ENCODE results near the gene TMPRSS2. TPM values are rescaled to one million over a fixed set of nuclear protein-coding genes. Genes with fewer than 3 reads are reported as not detected.

The TMPRSS2 gene
- total RNA-seq, 2 experiments from 2014 or later = not detected

DNA sequence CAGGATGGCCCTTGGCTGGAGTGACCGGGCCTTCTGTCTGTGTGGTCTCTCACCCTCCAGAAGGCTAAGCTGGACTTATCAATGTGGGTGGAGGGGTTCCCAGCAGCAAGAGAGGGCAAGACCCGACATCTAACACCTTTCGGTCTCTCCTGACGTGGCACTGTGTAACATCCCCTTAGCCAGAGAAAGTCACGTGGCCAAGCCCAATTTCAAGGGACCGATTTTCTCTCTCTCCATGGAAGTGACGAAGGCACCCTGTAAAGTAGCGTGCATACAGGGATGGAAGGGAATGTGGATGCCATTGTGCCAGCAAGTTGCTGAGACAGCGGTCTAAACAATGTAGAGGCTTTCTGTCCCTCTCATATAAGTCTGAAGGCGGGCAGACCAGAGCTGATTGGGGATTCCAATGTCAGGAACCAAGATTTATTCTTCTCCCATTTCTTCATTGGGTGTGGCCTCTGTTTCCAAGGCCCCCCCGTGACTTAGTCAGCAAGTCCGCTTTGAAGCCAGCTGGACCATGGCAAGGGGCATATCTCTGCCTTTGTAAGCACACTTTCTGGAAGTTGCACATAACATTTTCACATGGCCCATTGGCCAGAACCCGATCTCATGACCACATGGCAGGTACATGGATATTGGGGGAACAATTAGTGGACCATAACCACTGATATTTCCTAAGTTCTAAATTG is 69.4 kb downstream of the TMPRSS2 start:
- H3K4me3 Mint-ChIP-seq = no peak overlapping the region
- TF ChIP-seq, protein P1, sequence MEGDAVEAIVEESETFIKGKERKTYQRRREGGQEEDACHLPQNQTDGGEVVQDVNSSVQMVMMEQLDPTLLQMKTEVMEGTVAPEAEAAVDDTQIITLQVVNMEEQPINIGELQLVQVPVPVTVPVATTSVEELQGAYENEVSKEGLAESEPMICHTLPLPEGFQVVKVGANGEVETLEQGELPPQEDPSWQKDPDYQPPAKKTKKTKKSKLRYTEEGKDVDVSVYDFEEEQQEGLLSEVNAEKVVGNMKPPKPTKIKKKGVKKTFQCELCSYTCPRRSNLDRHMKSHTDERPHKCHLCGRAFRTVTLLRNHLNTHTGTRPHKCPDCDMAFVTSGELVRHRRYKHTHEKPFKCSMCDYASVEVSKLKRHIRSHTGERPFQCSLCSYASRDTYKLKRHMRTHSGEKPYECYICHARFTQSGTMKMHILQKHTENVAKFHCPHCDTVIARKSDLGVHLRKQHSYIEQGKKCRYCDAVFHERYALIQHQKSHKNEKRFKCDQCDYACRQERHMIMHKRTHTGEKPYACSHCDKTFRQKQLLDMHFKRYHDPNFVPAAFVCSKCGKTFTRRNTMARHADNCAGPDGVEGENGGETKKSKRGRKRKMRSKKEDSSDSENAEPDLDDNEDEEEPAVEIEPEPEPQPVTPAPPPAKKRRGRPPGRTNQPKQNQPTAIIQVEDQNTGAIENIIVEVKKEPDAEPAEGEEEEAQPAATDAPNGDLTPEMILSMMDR (IDR thresholded peaks at IDR 0.05) = no peak
- Histone ChIP-seq H3K9me3 (ENCODE audit: control insufficient read depth in 1 of 2, insufficient read depth in 1 of 2, low read length in 2 of 2) (no peaks in the 10 kb centered on the region), H3K36me3 (ENCODE audit: insufficient read depth, low read length) (peaks cover 100% of the 10 kb centered on the region), H3K27me3 (ENCODE audit: control insufficient read depth in 1 of 2, insufficient read depth in 2 of 2, low read length in 2 of 2) (no peaks in the 10 kb centered on the region), H3K4me1 (ENCODE audit: insufficient read depth, low read length) (no peaks in the 10 kb centered on the region), H3K27ac (ENCODE audit: low read depth in 1 of 2, low read length in 2 of 2) (no peak overlapping the region), H3K4me3 (ENCODE audit: low read length) (no peak overlapping the region)
- no peaks in the 10 kb centered on the region for H3K27me3 Mint-ChIP-seq
- DNase-seq (peak in 1 of 14 experiments; percentile 29), ATAC-seq (ENCODE audit: poor library complexity) (no peak)
- ChIA-PET POLR2A (interaction anchor here (1.6 kb wide), 1 partner anchor 13 kb away, joined by 4 read pairs; the partner anchor contains the start of gene MX1), CTCF (interaction anchor here (1.1 kb wide), 1 partner anchor 156 kb away, joined by 3 read pairs; no protein-coding TSS in a partner anchor)
- H3K27ac Mint-ChIP-seq = peak overlapping the region; percentile 42
- H3K36me3 Mint-ChIP-seq (ENCODE audit: low read depth) = peaks cover 100% of the 10 kb centered on the region
- intact Hi-C loops (cut with DNase I, micrococcal nuclease) = no loop called here
- peaks cover 2% of the 10 kb centered on the region for H3K9me3 Mint-ChIP-seq
- peaks cover 11% of the 10 kb centered on the region for H3K4me1 Mint-ChIP-seq (ENCODE audit: low read depth)

- Mint-ChIP-seq H3K36me3 (ENCODE audit: low read depth) (peaks cover 100% of the 10 kb centered on the region), H3K4me1 (ENCODE audit: low read depth) (peaks cover 18% of the 10 kb centered on the region), H3K27ac (peak overlapping the region; percentile 42), H3K9me3 (peaks cover 2% of the 10 kb centered on the region), H3K27me3 (no peaks in the 10 kb centered on the region), H3K4me3 (no peak overlapping the region)
- ATAC-seq (ENCODE audit: poor library complexity) (no peak), DNase-seq (no peak)
- TF ChIP-seq, protein P1 (IDR thresholded peaks at IDR 0.05) = no peak
- H3K27ac ChIP-seq (ENCODE audit: low read depth in 1 of 2, low read length in 2 of 2) = no peak overlapping the region
- H3K4me1 ChIP-seq (ENCODE audit: insufficient read depth, low read length) = no peaks in the 10 kb centered on the region
- intact Hi-C loops (cut with DNase I, micrococcal nuclease) = no loop called here
- H3K36me3 ChIP-seq (ENCODE audit: insufficient read depth, low read length) = peaks cover 100% of the 10 kb centered on the region
- no peaks in the 10 kb centered on the region for H3K27me3 ChIP-seq (ENCODE audit: control insufficient read depth in 1 of 2, insufficient read depth in 2 of 2, low read length in 2 of 2)
- no peak overlapping the region for H3K4me3 ChIP-seq (ENCODE audit: low read length)
- no peaks in the 10 kb centered on the region for H3K9me3 ChIP-seq (ENCODE audit: control insufficient read depth in 1 of 2, insufficient read depth in 1 of 2, low read length in 2 of 2)
- POLR2A ChIA-PET = interaction anchor here (1.5 to 1.6 kb wide), 2 partner anchors 12 kb away, joined by 4 read pairs; partner anchors contain the start of gene MX1
- CTCF ChIA-PET = no interaction called here
These were observed 70.2 kb downstream of the TMPRSS2 start for GRCh38 chr21:41437729-41438128.

DNA sequence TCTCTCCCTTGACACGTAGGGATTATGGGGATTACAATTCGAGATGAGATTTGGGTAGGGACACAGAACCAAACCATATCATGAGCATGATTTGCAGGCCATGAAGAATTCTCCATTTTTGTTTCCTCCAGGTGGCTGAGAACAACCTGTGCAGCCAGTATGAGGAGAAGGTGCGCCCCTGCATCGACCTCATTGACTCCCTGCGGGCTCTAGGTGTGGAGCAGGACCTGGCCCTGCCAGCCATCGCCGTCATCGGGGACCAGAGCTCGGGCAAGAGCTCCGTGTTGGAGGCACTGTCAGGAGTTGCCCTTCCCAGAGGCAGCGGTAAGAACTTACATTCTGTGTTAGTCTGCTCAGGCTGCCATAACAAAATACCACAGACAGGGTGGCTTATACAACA is 72.3 kb downstream of the TMPRSS2 start:
- H3K27me3 ChIP-seq (ENCODE audit: control insufficient read depth in 1 of 2, insufficient read depth in 2 of 2, low read length in 2 of 2) = no peaks in the 10 kb centered on the region
- Mint-ChIP-seq H3K27me3 (no peaks in the 10 kb centered on the region), H3K9me3 (peaks cover 2% of the 10 kb centered on the region), H3K27ac (peak overlapping the region; percentile 51), H3K4me3 (no peak overlapping the region), H3K4me1 (ENCODE audit: low read depth) (peaks cover 26% of the 10 kb centered on the region), H3K36me3 (ENCODE audit: low read depth) (peaks cover 100% of the 10 kb centered on the region)
- TF ChIP-seq, protein P1 (IDR thresholded peaks at IDR 0.05) = no peak
- H3K4me1 ChIP-seq (ENCODE audit: insufficient read depth, low read length) = no peaks in the 10 kb centered on the region
- H3K4me3 ChIP-seq (ENCODE audit: low read length) = no peak overlapping the region
- H3K36me3 ChIP-seq (ENCODE audit: insufficient read depth, low read length) = peaks cover 98% of the 10 kb centered on the region
- no peak overlapping the region for H3K27ac ChIP-seq (ENCODE audit: low read depth in 1 of 2, low read length in 2 of 2)
- ATAC-seq (ENCODE audit: poor library complexity) (no peak), DNase-seq (peak in 1 of 14 experiments; percentile 29)
- CTCF ChIA-PET = no interaction called here
- POLR2A ChIA-PET = no interaction called here
- intact Hi-C loops (cut with DNase I, micrococcal nuclease) = no loop called here
- H3K9me3 ChIP-seq (ENCODE audit: control insufficient read depth in 1 of 2, insufficient read depth in 1 of 2, low read length in 2 of 2) = no peaks in the 10 kb centered on the region

Measured in CD4-positive, alpha-beta T cell (primary cell).